Lower leg skin (tissue), 4 donors: ENCODE data around the gene EIF3J. TPM values are rescaled to one million over a fixed set of nuclear protein-coding genes. Genes with fewer than 3 reads are reported as not detected.
A peak's percentile ranks its signal among the peaks of the same experiment; 100 is the strongest.

ENCODE experiments used
- DNase-seq, 2 donors: peaks; one replicate each; pipeline ENCODE4 v3.0.0-alpha.2; 2019; ENCODE audit warnings: low spot score in 2 of 2
- H3K4me3 ChIP-seq: fragments of 200-600 bp; sonication (generic); 2 replicates; pipeline ENCODE4 v1.5.1; 2017; ENCODE audit warnings: mild to moderate bottlenecking, low read depth; ENCODE audit not compliant: poor library complexity, severe bottlenecking
- POLR2A ChIP-seq, 2 donors: fragments of 450-650 bp; IDR thresholded peaks; one replicate each; pipeline ENCODE4 v1.6.1; 2016 to 2017; ENCODE audit warnings: antibody characterized with exemption in 2 of 2, mild to moderate bottlenecking in 1 of 2, moderate library complexity in 1 of 2
- WGBS, 2 donors: methylation state at CpG; one replicate each; pipeline ENCODE4 v1.1.5; 2018; 5-methylcytosine and 5-hydroxymethylcytosine counted together
- intact Hi-C: fragments of 100-400 bp; cut with DNase I; formaldehyde crosslinking; loops from one replicate; pipeline ENCODE4 v1.15.0; 2023; ENCODE audit warnings: low total_unique reads
- total RNA-seq, 4 donors: library from RNA; depleted of rRNA; stranded (reverse); fragments of >200 nt; gene quantifications; one replicate each; pipeline ENCODE4 v1.1.0, GENCODE V29; 2016
- TF ChIP-seq, protein P1 (sequence below), 3 donors: fragments of 450-650 bp; IDR thresholded peaks; one replicate each; pipeline ENCODE4 v1.5.1; 2016; ENCODE audit warnings: antibody characterized with exemption in 3 of 3, mild to moderate bottlenecking in 3 of 3, moderate library complexity in 2 of 3

EIF3J gene
- total RNA-seq, 4 donors from 2014 or later: 35.1 to 45.2 (median 42.3) TPM

DNA sequence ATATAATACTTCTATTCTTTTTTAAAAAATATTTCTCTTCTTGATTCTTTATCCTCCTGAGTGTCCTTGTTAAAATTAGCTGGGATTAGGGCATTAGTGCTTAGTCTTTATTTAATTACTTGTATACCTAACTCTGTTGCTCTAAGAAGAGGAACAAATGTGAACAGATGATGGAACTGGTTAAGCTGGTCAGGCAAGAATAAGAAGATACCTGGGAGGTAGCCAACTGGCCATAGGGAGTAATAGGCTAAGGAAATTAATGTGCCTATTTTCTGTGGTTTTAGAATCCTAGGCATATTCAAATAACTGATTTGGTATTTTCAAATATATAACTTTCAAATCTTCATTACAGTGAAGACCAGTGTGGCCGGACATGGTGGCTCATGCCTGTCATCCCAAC, 54.4 kb downstream of the EIF3J start:
- intact Hi-C loops: no loop called here

DNA sequence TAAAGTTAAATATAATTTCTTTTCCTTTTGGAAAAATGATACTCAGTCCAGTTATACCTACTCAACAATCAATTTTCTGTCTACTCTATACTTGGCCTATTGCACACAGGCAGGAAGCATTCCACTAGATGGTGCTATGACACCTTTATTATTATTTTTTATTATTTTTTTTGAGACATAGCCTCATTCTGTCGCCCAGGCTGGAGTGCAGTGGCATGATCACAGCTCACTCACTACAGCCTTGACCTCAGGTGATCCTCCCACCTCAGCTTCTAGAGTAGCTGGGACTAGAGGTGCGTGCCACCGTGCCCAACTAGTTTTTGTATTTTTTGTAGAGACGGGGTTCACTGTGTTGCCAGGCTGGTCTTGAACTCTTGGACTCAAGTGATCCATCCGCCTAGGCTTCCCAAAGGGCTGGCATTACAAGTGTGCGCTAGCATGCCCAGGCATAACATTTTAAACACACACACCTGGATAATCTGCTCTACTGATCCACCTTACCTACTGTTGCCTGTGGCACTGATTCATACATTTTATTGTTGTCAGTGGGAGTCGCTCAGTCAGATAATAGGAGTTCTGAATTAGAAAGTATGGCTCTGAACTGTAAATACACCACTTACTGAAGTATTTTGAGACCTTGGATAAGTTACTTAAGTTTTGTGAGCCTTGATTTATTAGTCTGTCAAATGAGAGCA, 56.2 kb downstream of the EIF3J start:
- 64 to 73% methylated on average over 7 of the region's 7 CpGs for WGBS, 2 donors
- DNase-seq: no peak
- no peak for TF ChIP-seq POLR2A (IDR thresholded peaks at IDR 0.05)
- TF ChIP-seq, protein P1, sequence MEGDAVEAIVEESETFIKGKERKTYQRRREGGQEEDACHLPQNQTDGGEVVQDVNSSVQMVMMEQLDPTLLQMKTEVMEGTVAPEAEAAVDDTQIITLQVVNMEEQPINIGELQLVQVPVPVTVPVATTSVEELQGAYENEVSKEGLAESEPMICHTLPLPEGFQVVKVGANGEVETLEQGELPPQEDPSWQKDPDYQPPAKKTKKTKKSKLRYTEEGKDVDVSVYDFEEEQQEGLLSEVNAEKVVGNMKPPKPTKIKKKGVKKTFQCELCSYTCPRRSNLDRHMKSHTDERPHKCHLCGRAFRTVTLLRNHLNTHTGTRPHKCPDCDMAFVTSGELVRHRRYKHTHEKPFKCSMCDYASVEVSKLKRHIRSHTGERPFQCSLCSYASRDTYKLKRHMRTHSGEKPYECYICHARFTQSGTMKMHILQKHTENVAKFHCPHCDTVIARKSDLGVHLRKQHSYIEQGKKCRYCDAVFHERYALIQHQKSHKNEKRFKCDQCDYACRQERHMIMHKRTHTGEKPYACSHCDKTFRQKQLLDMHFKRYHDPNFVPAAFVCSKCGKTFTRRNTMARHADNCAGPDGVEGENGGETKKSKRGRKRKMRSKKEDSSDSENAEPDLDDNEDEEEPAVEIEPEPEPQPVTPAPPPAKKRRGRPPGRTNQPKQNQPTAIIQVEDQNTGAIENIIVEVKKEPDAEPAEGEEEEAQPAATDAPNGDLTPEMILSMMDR (IDR thresholded peaks at IDR 0.05): no peak
- intact Hi-C loops: no loop called here
- no peak overlapping the region for H3K4me3 ChIP-seq

More for the DNA sequence above, 54.4 kb downstream of the EIF3J start:
- WGBS, 2 donors: 70 to 75% methylated on average over 1 of the region's 1 CpG
- TF ChIP-seq POLR2A (IDR thresholded peaks at IDR 0.05): no peak
- TF ChIP-seq, protein P1 (IDR thresholded peaks at IDR 0.05): no peak
- peak in 1 of 2 donors; percentile 34 for DNase-seq
- no peak overlapping the region for H3K4me3 ChIP-seq

DNA sequence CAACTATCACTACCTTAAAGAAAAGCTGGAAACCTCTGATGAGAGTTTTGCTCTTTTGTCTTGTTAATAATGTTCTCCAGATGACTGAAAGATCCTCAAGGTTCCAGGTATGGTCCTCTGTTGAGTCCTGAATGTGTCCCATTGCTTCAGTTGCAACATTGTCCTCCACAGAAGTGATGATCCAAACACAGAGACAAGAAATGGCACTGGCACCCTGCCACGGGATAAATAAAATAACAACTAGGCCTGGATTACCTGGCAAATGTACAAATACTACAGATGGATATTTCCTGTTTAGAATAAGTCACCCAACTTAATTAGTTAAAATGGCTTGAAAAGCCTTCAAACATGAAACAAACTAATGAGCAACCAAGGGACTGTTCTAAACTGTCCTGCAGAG, 58.3 kb downstream of the EIF3J start:
- TF ChIP-seq, protein P1 (IDR thresholded peaks at IDR 0.05): no peak
- TF ChIP-seq POLR2A (IDR thresholded peaks at IDR 0.05): no peak
- 43 to 45% methylated on average over 1 of the region's 1 CpG for WGBS, 2 donors
- no peak for DNase-seq
- no peak overlapping the region for H3K4me3 ChIP-seq
- intact Hi-C loops: no loop called here

DNA sequence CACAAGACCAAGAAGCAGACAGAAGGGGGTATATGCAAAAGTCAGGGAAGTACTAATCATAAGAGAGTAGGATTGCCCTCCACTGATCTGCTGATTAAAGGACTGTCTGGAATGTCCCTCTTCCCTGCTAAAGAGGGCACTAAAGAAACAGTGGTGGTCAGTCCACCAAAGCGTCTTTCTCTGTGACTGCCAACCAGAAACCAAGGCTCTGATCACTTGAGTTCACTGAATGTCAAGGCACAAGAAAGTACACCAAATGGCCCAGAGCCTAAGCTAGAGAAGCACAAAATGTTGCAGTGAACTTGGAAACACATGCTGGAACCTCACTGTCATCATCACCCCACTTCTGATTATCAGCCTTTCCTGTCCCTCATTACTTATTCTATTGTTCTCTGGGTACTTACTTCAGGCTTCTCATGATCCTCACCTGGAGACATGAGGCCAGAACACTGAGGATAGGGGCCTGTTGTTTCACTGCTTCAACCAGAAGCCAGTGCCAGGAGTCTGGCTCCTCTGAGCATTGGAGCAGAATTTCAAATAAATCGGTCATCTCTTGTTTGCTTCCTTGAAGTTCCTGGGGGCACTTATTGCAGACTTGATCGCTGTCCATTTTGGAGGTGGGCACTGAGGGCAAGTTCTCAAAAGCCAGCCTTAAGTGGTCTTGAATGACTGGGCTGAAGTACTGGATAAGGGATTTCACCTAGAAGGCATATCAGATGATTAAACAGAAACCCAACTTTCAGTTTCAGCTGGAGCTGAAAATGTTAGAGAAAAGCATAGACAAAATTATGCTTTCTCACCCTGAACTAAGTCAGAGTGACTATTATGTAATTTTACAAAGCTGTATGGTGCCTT, 58.9 kb downstream of the EIF3J start:
- intact Hi-C loops: no loop called here
- WGBS, 2 donors: 88 to 91% methylated on average over 3 of the region's 3 CpGs
- no peak overlapping the region for H3K4me3 ChIP-seq
- TF ChIP-seq, protein P1 (IDR thresholded peaks at IDR 0.05): no peak
- TF ChIP-seq POLR2A (IDR thresholded peaks at IDR 0.05): no peak
- no peak for DNase-seq

DNA sequence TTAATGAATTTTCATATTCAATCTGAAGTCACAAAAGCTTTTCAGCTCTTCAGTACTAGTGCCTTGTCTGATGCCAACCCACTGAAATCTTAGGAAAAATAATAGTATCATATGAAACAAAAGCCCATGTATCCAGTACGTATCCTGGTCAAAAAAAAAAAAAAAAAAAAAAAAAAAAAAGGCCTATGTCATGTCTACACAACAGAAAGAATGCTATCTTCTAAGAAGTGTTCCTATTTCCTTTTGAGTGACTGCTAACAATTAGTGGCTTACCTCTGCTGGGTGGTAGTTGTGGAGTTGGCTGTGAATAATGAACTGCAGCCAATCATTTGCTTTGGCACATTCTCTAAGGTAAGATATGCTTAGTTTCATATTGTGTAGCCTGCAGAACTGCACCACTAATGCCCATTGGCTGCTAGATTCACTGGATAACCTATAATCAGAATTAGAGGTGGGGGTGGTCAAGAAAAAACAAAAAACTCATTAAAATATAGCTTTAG, 59.6 kb downstream of the EIF3J start:
- 82 to 86% methylated on average over 1 of the region's 1 CpG for WGBS, 2 donors
- TF ChIP-seq, protein P1 (IDR thresholded peaks at IDR 0.05): no peak
- TF ChIP-seq POLR2A (IDR thresholded peaks at IDR 0.05): no peak
- DNase-seq: no peak

More for the DNA sequence above, 59.6 kb downstream of the EIF3J start:
- H3K4me3 ChIP-seq: no peak overlapping the region
- intact Hi-C loops: no loop called here
